Activated gamma-delta T cell (primary cell): ENCODE measurements around the gene TBC1D1.
"Not testable (repeated sequence)": the region's sequence is repeated elsewhere in the genome, so short reads cannot be mapped to it uniquely, and the experiment has no call there.

Experiments used
- DNase-seq: peaks from one replicate; lab custom pipeline; 2025; lab: John Stamatoyannopoulos, UW

TBC1D1 gene

DNA sequence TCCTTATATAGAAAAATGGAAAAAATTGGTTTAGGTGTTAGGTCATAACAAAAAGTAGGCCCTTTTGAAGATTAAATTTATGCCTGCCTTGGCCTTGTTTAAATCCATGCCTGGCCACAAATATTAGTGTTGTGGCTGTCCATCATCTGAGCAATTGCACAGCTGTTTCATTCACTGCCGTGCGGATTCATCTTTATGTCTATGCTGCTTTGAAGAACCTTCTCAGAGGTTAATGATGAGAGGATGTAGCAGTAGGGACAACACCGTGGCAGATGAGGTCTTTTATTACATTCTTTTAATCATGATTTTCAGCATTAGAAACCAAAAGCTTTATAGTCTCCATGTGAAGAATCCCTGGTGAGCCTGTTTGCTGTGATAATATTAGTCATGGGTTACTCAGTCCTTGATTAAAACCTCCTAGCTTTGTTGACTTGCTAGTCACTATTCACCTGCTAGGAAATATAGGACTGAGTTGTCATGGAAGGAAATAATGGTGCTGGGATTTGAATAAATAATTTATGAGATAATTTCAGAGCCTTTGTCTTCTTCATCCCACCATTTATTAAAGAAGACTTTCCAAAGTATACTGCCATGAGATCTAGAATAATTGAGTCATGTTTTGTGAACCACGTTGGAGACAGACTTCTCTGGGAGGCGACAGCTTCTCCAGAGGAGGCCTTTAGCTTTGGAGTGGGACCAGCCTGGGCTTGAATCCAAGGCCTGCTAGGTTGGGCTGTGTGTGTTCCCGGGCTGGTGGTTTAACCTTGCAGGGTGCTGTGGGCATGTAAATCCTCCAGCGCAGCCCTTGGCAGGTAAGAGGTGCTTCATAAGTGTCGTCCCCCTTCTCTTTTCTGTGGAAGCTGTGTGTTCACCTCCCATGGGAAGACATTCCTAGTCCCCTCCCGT is 122.8 kb downstream of the TBC1D1 start:
- DNase-seq, result no peak

DNA sequence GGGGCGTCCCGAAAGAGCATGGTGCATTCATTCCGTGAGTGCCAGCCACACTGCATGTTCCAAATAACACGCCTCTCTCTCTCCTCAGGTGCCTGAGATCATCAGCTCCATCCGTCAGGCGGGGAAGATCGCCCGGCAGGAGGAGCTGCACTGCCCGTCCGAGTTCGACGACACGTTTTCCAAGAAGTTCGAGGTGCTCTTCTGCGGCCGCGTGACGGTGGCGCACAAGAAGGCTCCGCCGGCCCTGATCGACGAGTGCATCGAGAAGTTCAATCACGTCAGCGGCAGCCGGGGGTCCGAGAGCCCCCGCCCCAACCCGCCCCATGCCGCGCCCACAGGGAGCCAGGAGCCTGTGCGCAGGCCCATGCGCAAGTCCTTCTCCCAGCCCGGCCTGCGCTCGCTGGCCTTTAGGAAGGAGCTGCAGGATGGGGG is 123.6 kb downstream of the TBC1D1 start:
- no peak for DNase-seq

DNA sequence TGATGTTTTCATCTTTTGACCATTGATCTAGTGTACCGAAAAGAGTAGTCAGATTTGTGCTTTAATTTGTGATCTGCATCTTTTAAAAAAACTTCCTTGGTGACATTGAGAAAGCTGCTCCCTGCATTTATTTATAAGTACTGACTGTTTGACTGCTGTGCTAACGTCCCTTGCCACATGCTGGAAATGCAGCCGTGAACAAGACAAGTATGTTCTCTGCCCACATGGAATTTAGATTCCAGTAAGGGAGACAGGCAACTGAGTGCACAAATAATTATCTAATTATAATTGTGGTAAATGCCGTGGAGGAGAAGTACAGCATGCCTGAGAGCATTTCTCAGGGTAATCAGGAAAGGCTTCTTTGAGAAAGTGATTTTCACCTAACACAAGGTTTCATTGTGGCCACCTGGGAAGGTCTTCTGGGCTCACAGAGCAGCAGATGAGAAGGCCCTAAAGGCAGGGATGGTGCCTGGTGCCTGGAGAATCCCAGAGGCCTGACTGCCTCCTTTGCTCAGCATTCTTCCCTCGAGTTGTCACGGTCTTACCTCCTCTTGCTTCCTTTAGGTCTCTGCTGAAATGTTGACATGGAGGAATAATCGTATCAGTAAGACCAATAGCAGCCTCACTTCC is 125.1 kb downstream of the TBC1D1 start:
- no peak for DNase-seq

DNA sequence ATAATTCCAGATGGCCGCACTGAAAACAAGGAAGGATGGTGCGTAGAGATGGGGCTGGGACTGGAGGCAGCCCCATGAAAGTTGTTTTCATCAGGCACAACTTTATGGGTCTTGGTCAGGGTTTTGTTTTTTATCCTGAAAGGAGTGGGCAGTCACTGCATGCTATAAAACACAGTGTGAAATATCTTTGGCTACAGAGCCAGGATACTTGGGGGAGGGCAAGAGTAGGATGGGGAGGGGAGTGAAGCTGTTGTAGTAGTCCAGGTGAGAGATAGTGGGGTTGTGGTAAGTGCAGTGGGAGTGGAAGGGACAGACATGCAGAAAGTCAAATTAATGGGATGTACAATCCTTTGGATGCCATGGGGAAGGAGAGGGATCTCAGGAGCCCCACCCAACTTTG is 125.8 kb downstream of the TBC1D1 start:
- no peak for DNase-seq

DNA sequence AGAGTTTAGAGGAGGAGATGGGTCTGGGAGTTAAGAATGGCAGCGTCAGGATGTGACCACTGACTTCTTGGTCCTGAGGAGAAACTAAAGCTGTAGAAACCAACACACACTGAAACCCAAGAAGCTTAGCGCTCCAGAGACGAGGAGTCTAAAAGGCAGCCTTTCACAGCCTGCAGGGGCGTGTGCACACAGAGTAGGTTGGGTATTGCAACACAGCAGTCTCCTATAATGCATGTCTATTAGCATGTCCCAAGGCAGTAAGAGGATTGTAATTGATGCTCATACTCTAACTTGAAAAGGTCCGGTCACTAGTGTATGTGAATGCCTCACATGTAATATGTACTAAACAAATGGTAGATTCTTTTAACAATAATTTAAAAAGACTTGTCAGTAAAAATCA is 126.7 kb downstream of the TBC1D1 start:
- DNase-seq, result no peak

DNA sequence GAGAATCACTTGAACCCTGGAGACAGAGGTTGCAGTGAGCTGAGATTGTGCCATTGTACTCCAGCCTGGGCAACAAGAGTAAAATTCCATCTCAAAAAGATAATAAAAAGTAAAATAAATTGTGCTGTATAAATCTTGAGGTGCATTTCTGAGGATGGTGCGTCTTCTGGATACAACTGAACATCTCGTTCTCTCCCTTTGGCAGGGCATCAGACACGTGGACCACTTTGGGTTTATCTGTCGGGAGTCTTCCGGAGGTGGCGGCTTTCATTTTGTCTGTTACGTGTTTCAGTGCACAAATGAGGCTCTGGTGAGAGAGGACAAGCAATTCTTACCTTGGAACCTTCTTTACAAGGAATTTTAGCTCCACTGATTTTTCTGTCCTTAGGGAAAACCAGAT is 129.5 kb downstream of the TBC1D1 start:
- no peak for DNase-seq

DNA sequence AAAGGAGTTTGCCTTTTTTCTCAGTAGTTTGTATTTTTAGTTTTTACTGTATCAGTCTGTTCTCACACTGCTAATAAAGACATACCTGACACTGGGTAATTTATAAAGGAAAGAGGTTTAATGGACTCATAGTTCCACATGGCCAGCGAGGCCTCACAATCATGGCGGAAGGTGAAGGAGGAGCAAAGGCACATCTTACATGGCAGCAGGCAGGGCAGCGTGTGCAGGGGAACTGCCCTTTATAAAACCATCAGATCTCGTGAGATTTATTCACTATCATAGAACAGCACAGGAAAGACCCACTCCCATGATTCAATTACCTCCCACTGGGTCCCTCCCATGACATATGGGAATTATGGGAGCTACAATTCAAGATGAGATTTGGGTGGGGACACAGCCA is 130.1 kb downstream of the TBC1D1 start:
- not testable (repeated sequence) for DNase-seq

DNA sequence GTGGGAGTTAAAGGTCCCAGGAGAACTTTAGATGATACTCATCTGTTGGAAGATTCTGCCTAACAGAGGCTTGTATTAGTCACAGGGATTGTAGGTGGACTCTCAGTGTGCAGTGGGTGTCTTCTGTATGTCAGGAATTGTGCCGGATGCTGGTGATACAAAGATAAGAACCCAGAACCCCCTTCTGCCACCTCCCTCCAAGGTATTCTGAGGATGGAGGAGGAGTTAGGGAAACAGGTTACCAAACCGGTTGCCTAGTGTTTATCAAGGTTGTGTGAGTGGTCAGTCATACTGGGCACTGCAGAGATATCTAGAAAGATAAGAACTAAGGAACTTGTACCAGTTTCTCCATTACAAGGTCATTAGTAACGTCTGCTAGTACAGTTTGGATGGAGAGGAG is 130.9 kb downstream of the TBC1D1 start:
- no peak for DNase-seq

DNA sequence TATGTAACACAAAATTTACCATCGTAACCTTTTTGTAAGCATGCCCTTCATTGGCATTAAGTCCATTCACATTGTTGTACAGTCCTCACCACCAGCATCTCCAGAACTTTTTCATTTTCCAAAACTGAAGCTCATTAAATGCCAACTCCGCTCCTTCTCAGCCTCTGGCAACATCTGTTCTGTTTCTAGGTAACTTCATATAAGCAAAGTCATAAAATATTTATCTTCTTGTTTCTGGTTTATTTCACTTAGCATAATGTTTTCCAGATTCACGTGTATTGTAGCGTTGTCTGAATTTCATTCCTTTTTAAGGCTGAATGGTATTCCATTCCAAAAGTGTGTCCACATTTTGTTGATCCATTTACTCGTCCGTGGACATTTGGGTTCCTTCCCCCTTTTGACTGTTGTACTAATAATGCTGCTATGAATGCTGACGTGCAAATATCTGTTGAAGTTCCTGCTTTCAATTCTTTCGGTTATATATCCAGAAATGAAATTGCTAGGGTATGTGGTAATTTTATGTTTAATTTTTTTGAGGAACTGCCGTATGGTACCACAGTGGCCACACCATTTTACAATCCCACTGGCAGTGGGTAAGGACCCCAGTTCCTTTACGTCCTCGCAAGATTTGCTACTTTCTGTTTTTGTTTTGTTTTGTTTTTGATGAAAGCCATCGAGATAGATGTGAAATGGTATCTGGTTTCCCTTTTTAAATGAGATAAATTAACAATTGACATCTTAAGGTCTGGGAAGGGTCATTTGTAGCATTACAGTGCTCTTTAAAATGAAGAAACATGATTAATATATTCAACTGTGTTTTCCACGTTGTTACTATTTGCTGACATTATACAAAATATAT is 132.7 kb downstream of the TBC1D1 start:
- no peak for DNase-seq

DNA sequence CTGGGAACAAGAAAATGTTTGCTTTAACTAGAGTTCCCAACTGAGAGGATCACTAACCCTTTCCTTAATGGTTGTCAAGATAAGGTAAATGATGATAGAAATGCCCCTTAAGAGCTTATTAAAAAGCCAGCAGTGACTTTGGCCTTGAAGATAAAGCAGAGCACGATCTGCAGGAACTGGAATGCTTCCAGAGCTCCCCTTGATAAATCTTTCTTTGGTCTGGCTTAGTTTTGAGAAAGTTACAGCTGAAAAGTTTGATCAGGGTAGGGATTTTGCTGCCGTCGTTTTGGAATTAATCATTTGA is 133.3 kb downstream of the TBC1D1 start:
- DNase-seq, result no peak

DNA sequence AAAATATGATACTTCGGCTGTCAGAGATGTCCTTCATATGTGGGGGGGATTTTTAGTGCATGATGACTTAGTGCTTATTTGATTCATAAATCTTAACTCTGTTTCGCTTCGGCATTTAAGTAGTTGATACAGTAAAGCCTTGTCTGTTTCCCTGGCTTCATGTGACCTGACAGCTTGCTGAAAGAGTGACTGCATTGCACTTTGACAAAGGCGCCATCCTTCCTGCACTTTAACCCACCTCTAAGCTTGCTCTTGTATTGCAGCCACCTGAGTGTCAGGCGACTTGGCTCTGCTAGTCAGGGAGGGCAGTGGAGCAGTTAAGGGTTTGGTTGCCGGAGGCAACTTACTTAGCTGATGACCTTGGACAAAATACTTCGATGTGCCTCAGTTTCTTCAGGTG is 134.8 kb downstream of the TBC1D1 start:
- no peak for DNase-seq

DNA sequence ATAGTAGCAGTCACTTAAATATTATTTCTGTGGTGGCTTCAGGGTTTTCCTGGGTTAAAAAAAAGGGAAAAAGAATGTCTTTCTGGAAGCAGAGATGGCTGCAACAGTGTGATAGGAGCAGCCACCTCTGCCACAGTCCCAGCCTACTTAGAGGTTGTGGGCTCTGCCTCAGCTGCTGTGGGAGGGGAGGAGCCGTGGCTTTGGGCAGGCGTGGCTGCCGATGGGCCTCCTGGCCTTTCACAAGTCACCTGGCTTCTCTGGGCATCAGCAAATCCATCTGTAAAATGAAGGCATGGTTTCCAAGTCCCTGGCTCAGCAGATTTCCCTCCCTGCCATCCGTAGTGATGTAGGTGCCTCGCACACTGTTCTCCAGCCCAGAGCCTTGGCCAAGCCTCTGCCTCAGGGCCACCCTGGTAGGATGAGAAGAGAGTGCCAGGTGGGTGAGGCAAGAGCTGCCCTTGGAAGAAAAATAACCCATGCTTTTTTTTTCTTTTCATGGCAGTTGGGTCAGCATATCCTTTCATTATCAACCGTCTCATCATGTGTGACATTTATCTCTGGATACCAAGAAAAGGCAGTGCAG is 135.4 kb downstream of the TBC1D1 start:
- DNase-seq, result no peak

DNA sequence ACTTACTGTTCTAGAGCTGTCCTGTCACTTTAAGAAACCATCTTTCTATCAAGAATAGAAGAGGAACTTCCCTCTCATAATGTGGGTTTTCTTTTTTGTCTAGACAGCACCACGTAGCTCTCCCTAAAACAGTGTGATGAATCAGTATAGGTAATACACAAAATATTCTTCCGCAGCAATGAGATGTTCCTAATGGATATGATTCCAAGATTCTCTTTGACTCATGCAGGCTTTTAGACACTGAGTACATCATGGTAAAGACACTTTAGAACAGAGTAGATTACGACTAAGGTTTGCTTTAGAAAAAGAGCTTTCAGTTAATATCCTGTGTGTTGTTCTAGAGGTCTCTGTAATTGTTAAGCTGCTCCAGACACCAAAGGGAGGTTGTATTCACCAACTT is 139.1 kb downstream of the TBC1D1 start:
- DNase-seq, result no peak

DNA sequence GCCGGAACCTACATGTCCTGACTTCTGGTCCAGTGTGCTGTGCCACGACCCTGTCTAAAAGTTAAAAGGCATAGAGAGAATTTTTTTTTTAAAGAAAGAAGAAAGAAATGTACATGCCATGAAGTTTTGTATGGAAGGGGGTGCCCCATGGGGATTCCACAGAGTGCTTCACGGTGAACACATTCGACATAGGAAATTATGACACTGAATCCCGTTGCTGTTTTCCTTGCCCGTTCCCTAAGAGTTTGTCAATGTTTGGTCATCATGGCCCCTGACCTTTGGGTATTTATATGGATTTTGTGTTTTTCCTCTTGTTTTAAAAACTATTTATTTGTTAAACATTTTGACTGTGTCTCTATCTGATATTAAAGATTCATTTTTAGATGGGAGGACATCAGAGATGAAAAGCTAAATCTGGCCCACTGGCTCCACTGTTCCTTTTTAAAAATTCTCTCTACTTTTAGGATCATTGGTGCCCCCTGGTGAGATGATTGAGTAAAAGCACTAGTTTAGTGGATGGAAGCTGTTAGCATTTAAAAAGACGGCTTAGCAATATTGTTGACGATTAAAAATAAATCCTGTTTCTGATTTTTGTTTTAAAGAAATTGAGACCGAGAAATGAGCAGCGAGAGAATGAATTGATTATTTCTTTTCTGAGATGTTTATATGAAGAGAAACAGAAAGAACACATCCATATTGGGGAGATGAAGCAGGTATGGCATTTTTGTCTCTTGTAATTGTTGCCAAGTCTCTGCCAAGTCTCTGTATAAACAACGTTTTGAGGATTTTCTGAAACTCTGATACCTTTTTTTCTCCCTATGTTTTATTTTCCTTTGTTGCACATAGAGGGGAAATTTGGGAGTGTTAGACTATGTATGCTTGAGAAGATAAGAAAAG is 144.3 kb downstream of the TBC1D1 start:
- DNase-seq, result no peak

DNA sequence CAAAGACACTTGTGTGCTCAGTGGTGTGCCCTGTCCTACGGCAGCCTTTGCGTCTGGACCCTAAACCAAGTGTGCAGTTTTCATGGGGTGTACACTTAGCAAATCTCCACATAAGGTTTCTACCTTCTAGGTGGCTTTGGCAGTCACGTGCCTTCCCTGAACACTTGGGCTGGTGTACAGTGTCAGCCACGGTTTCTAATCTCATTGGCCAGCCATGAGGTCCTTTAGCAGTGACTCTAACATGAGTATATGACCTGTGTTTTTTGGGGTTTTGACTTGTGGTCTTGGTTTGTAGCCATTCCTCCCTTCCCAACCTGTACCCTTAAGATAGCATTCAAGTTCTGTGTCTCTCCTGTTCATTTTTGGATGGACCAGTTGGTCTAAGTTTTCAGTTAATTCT is 145.7 kb downstream of the TBC1D1 start:
- no peak for DNase-seq

DNA sequence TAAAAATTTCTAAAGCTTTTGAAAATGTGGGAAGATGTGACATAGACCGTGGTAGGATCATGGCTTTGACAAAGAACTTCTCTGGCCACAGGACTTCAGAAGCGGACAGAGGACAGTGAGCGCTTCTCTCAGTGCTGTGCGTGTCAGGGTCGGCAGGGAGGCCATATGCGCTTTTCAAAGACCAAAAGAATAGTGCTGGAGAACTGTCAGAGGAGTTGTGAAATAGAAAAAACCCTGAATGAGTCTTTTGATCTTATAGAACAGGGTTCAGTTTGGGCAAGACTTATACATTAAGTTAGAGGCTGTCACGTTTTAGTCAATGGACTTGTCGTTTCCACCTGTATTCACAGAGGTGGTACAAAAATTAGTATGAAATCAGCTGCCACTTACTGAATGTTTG is 146.7 kb downstream of the TBC1D1 start:
- DNase-seq, result no peak

DNA sequence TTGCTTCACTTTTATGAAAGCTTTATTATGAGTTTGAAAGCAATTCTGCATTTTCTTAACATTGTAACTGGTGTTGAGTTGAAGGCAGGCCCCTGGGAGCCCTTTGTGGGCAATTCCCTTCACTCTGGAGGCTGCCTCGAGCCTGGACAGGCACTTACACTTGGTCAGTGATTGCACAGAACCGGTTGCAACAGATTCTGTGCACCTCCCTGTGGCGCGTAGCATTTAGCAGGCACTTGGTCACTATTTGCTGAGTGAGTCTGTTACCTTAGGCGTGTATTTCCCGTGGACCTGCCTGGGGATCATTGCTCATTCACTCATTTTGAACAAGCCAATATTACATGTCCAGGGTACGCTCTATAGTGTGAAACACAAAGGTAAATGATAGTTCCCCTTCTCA is 149.7 kb downstream of the TBC1D1 start:
- DNase-seq, result no peak

DNA sequence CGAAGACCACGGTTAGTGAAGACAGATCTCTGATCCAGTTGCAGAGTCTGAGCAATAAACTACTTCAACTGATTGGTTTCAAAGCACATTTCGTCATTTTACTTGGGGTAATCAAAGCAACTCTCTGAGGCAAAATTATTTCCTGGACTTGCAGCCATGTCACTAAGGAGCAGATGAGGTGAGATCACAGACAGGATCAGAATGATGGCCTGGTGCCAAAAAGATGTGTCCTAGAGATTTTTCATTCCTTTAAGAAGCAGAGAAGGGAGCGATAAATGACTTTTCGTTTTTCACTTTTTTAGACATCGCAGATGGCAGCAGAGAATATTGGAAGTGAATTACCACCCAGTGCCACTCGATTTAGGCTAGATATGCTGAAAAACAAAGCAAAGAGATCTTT is 153.2 kb downstream of the TBC1D1 start:
- no peak for DNase-seq

DNA sequence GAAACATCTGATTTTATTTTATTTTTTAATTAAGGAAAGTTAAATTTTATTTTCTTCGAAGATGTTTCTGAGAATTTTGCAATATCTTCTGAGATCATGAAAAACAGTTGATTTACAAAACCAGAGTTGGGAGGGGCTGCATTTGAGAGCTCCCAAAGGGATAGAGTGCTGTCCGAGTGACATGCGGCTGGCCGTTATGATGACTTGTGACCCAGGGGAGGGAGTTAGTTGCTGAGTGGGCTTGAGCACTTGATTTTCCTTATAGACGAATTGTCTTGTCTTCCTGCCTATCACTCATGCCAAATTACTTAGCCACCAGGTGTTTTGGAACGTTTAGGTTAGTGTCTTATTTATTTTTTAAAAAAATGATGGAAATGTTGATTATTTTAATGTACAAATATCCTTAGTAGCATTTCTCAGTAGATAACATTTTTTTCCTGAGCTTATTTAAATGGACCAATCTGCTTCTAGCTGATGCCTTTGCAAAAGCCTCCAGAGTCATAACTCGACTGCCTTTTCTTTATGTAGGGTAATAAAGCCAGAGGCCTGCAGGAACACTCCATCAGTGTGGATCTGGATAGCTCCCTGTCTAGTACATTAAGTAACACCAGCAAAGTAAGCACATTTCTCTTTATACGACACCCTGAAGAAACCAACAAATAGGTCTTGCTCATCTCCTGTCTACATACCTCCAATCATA is 154.6 kb downstream of the TBC1D1 start:
- no peak for DNase-seq

DNA sequence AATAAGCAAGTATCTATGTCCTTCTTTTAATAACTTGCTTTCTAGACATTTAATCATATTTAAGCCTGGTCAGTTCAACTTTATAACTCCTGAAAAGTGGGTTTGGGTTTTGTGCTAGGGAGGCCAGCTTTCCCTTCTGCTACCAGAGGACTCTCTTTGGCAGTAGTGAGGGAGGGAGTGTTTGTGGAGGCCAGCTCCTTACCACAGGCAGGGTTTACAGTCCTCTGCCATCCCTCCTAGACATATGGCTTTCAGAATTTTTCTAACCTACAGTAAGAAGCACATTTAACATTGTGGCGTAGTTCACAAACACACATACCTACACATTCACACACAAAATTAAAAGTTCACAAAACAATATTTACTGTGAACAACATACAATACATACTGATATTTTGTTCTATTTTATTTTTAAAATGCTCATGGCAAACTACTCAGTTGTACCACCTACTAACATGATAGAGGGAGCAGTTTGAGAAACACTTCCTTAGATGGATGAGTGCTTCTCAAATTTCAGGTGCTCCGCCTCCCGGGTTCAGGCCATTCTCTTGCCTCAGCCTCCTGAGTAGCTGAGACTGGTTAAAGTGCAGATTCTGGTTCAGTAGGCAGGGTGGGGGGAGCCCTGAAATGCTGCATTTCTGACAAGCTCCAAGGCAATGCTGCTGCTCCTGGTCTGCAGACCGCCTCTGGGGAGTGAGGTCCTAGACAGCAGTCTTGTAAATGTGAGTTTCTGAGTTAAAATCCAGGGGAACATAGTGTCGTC is 156.0 kb downstream of the TBC1D1 start:
- DNase-seq, result no peak
